ENCODE measurements around the gene CD300LB. TPM values are rescaled to one million over a fixed set of nuclear protein-coding genes. Genes with fewer than 3 reads are reported as not detected.

CD300LB gene
- total RNA-seq, 2 donors from 2014 or later: 0.17 to 0.39 TPM

- ATAC-seq (no peak), DNase-seq (ENCODE audit: low spot score) (no peak)
- Mint-ChIP-seq H3K4me3 (no peak overlapping the region), H3K27me3 (no peaks in the 10 kb centered on the region), H3K4me1 (ENCODE audit: low read depth in 2 of 2) (peaks cover 34 to 38% of the 10 kb centered on the region in 2 donors), H3K9me3 (no peaks in the 10 kb centered on the region), H3K36me3 (no peaks in the 10 kb centered on the region), H3K27ac (peak overlapping the region in 1 of 2 donors; percentile 8)
Observed at GRCh38 chr17:74543891-74544760, 12.9 kb upstream of the CD300LB start.

- Mint-ChIP-seq H3K27ac (peak overlapping the region in 1 of 2 donors; percentile 37), H3K4me3 (no peak overlapping the region), H3K9me3 (no peaks in the 10 kb centered on the region), H3K27me3 (no peaks in the 10 kb centered on the region), H3K4me1 (ENCODE audit: low read depth in 2 of 2) (peaks cover 32 to 38% of the 10 kb centered on the region in 2 donors), H3K36me3 (no peaks in the 10 kb centered on the region)
- DNase-seq (ENCODE audit: low spot score) (no peak), ATAC-seq (no peak)
Observed at GRCh38 chr17:74543406-74543805, 12.1 kb upstream of the CD300LB start.

- DNase-seq (ENCODE audit: low spot score) (no peak), ATAC-seq (no peak)
- peaks cover 27 to 33% of the 10 kb centered on the region in 2 donors for H3K4me1 Mint-ChIP-seq (ENCODE audit: low read depth in 2 of 2)
- H3K9me3 Mint-ChIP-seq: no peaks in the 10 kb centered on the region
- H3K27ac Mint-ChIP-seq: peak overlapping the region in 1 of 2 donors; percentile 37
- no peak overlapping the region for H3K4me3 Mint-ChIP-seq
- H3K27me3 Mint-ChIP-seq: no peaks in the 10 kb centered on the region
- H3K36me3 Mint-ChIP-seq: no peaks in the 10 kb centered on the region
Observed at GRCh38 chr17:74542727-74543383, 11.6 kb upstream of the CD300LB start.

GRCh38 chr17:74542166-74542565, 10.9 kb upstream of the CD300LB start:
- peaks cover 0 to 2% of the 10 kb centered on the region in 2 donors for H3K27me3 Mint-ChIP-seq
- H3K27ac Mint-ChIP-seq: no peak overlapping the region
- no peaks in the 10 kb centered on the region for H3K36me3 Mint-ChIP-seq
- ATAC-seq (no peak), DNase-seq (ENCODE audit: low spot score) (no peak)
- H3K4me3 Mint-ChIP-seq: no peak overlapping the region
- H3K4me1 Mint-ChIP-seq (ENCODE audit: low read depth in 2 of 2): peaks cover 22 to 26% of the 10 kb centered on the region in 2 donors
- no peaks in the 10 kb centered on the region for H3K9me3 Mint-ChIP-seq

- Mint-ChIP-seq H3K9me3 (no peaks in the 10 kb centered on the region), H3K27ac (no peak overlapping the region), H3K4me1 (ENCODE audit: low read depth in 2 of 2) (peaks cover 21 to 25% of the 10 kb centered on the region in 2 donors), H3K4me3 (no peak overlapping the region), H3K36me3 (no peaks in the 10 kb centered on the region), H3K27me3 (peaks cover 0 to 9% of the 10 kb centered on the region in 2 donors)
- no peak for ATAC-seq
- no peak for DNase-seq (ENCODE audit: low spot score)
Observed at GRCh38 chr17:74541176-74542111, 10.2 kb upstream of the CD300LB start.

- no peaks in the 10 kb centered on the region for H3K9me3 Mint-ChIP-seq
- no peak overlapping the region for H3K4me3 Mint-ChIP-seq
- H3K4me1 Mint-ChIP-seq (ENCODE audit: low read depth in 2 of 2): peaks cover 2 to 6% of the 10 kb centered on the region in 2 donors
- no peak overlapping the region for H3K27ac Mint-ChIP-seq
- H3K36me3 Mint-ChIP-seq: no peaks in the 10 kb centered on the region
- ATAC-seq: peak in 1 of 2 donors; percentile 49
- DNase-seq (ENCODE audit: low spot score): no peak
- peaks cover 0 to 10% of the 10 kb centered on the region in 2 donors for H3K27me3 Mint-ChIP-seq
Observed at GRCh38 chr17:74539281-74539820, 8.1 kb upstream of the CD300LB start.

GRCh38 chr17:74536890-74537289, 5.6 kb upstream of the CD300LB start:
- DNase-seq (ENCODE audit: low spot score): no peak
- H3K27me3 Mint-ChIP-seq: peaks cover 0 to 10% of the 10 kb centered on the region in 2 donors
- H3K27ac Mint-ChIP-seq: no peak overlapping the region
- H3K9me3 Mint-ChIP-seq: no peaks in the 10 kb centered on the region
- no peaks in the 10 kb centered on the region for H3K36me3 Mint-ChIP-seq
- no peak for ATAC-seq
- H3K4me1 Mint-ChIP-seq (ENCODE audit: low read depth in 2 of 2): peaks cover 11 to 14% of the 10 kb centered on the region in 2 donors
- H3K4me3 Mint-ChIP-seq: no peak overlapping the region

- Mint-ChIP-seq H3K27ac (peak overlapping the region; percentile 66 to 86), H3K4me1 (ENCODE audit: low read depth in 2 of 2) (peaks cover 23 to 40% of the 10 kb centered on the region in 2 donors), H3K4me3 (peak overlapping the region; percentile 77), H3K36me3 (no peaks in the 10 kb centered on the region), H3K9me3 (no peaks in the 10 kb centered on the region), H3K27me3 (peaks cover 0 to 8% of the 10 kb centered on the region in 2 donors)
- peak; percentile 75 to 83 for ATAC-seq
- DNase-seq (ENCODE audit: low spot score): no peak
Observed at GRCh38 chr17:74532115-74532514, 840 bp upstream of the CD300LB start.

- no peaks in the 10 kb centered on the region for H3K27me3 Mint-ChIP-seq
Observed at GRCh38 chr17:74530831-74531150, 484 bp downstream of the CD300LB start.

GRCh38 chr17:74529243-74529642, 2.0 kb downstream of the CD300LB start:
- Mint-ChIP-seq H3K27me3 (no peaks in the 10 kb centered on the region), H3K4me3 (no peak overlapping the region), H3K27ac (no peak overlapping the region), H3K9me3 (no peaks in the 10 kb centered on the region), H3K36me3 (no peaks in the 10 kb centered on the region), H3K4me1 (ENCODE audit: low read depth in 2 of 2) (peaks cover 23 to 51% of the 10 kb centered on the region in 2 donors)
- ATAC-seq (no peak), DNase-seq (ENCODE audit: low spot score) (no peak)

More at GRCh38 chr17:74530831-74531150, 484 bp downstream of the CD300LB start:
- ATAC-seq (no peak), DNase-seq (ENCODE audit: low spot score) (no peak)
- Mint-ChIP-seq H3K4me1 (ENCODE audit: low read depth in 2 of 2) (peaks cover 23 to 44% of the 10 kb centered on the region in 2 donors), H3K27ac (peak overlapping the region in 1 of 2 donors; percentile 86), H3K36me3 (no peaks in the 10 kb centered on the region), H3K4me3 (no peak overlapping the region), H3K9me3 (no peaks in the 10 kb centered on the region)

GRCh38 chr17:74528491-74529199, 2.6 kb downstream of the CD300LB start:
- H3K4me1 Mint-ChIP-seq (ENCODE audit: low read depth in 2 of 2): peaks cover 23 to 51% of the 10 kb centered on the region in 2 donors
- H3K9me3 Mint-ChIP-seq: no peaks in the 10 kb centered on the region
- DNase-seq (ENCODE audit: low spot score) (no peak), ATAC-seq (peak; percentile 67 to 86)
- H3K36me3 Mint-ChIP-seq: no peaks in the 10 kb centered on the region
- no peak overlapping the region for H3K4me3 Mint-ChIP-seq
- peak overlapping the region in 1 of 2 donors; percentile 58 for H3K27ac Mint-ChIP-seq
- no peaks in the 10 kb centered on the region for H3K27me3 Mint-ChIP-seq

- DNase-seq (ENCODE audit: low spot score) (no peak), ATAC-seq (no peak)
- no peaks in the 10 kb centered on the region for H3K27me3 Mint-ChIP-seq
- no peak overlapping the region for H3K27ac Mint-ChIP-seq
- H3K4me1 Mint-ChIP-seq (ENCODE audit: low read depth in 2 of 2): peaks cover 17 to 49% of the 10 kb centered on the region in 2 donors
- H3K4me3 Mint-ChIP-seq: no peak overlapping the region
- no peaks in the 10 kb centered on the region for H3K36me3 Mint-ChIP-seq
- H3K9me3 Mint-ChIP-seq: no peaks in the 10 kb centered on the region
Observed at GRCh38 chr17:74527756-74528155, 3.5 kb downstream of the CD300LB start.

GRCh38 chr17:74527081-74527480, 4.2 kb downstream of the CD300LB start:
- no peaks in the 10 kb centered on the region for H3K27me3 Mint-ChIP-seq
- ATAC-seq: no peak
- peaks cover 10 to 48% of the 10 kb centered on the region in 2 donors for H3K4me1 Mint-ChIP-seq (ENCODE audit: low read depth in 2 of 2)
- no peaks in the 10 kb centered on the region for H3K9me3 Mint-ChIP-seq
- peak overlapping the region in 1 of 2 donors; percentile 34 for H3K27ac Mint-ChIP-seq
- no peaks in the 10 kb centered on the region for H3K36me3 Mint-ChIP-seq
- no peak for DNase-seq (ENCODE audit: low spot score)
- no peak overlapping the region for H3K4me3 Mint-ChIP-seq
